HCT116 (cell line): ENCODE data around the gene CCBE1. TPM values are rescaled to one million over a fixed set of nuclear protein-coding genes. Genes with fewer than 3 reads are reported as not detected.

Source experiments
- ATAC-seq: fragments of 200-7000 bp; cut with Tn5 transposase; 2 replicates; pipeline ENCODE4 v1.9.1; 2020; ENCODE audit warnings: mild to moderate bottlenecking, moderate library complexity
- BruUV-seq: library from RNA; stranded (reverse); fragments of 400-500 nt; replicated peaks from 2 replicates; lab custom pipeline; 2021; lab: Mats Ljungman, UMichigan
- CTCF ChIA-PET: fragments of 300-600 bp; sonication (Branson Sonifier 250); formaldehyde crosslinking; loops from one replicate; lab custom pipeline; 2021; ENCODE audit warnings: antibody characterized with exemption; lab: Charles Lee
- POLR2A ChIA-PET: fragments of 300-600, 350-600 bp; sonication (Branson Sonifier 250); formaldehyde crosslinking; loops from one replicate; lab custom pipeline; 2021; ENCODE audit warnings: antibody characterized with exemption; lab: Charles Lee
- RAD21 ChIA-PET, 2 experiments: fragments of 300-600 bp; sonication (Branson Sonifier 250); formaldehyde crosslinking; loops; one replicate each; lab custom pipeline; 2023; ENCODE audit warnings: low total read pairs in 2 of 2; ENCODE audit not compliant: uncharacterized antibody in 2 of 2, unreplicated experiment in 2 of 2, low non-redundant PET in 1 of 2; lab: Charles Lee
- DNase-seq: peaks from one replicate; pipeline ENCODE4 v3.0.0-alpha.2; 2010; ENCODE audit warnings: low read depth, low spot score
- H2AFZ ChIP-seq: fragments of 200-600 bp; shearing (Covaris generic), sonication (generic); 2 replicates; pipeline ENCODE4 v1.6.1; 2017; ENCODE audit warnings: low read depth, mixed run types, mixed read lengths, antibody characterized with exemption, low read length; ENCODE audit not compliant: poor library complexity, severe bottlenecking
- H3K27ac ChIP-seq: 2 replicates; pipeline ENCODE4 v1.5.1; 2012; ENCODE audit warnings: low read depth, low read length
- H3K27me3 ChIP-seq: fragments of 200-600 bp; sonication (generic); 2 replicates; pipeline ENCODE4 v1.6.1; 2016; ENCODE audit warnings: mixed run types, low read length, mixed read lengths; ENCODE audit not compliant: insufficient read depth
- H3K36me3 ChIP-seq, 2 experiments: fragments of 200-500 bp in 1 of 2; fragments of 200-600 bp in 1 of 2; sonication (Bioruptor generic) in 1 of 2; sonication (generic) in 1 of 2; 2 replicates each; pipeline versions ENCODE4 v1.5.1 to v1.6.1; 2014 to 2016; ENCODE audit warnings: low read length in 2 of 2, inconsistent platforms in 1 of 2, mixed read lengths in 1 of 2, mixed run types in 1 of 2; ENCODE audit not compliant: insufficient read depth in 2 of 2, control insufficient read depth in 1 of 2
- H3K4me1 ChIP-seq, 2 experiments: fragments of 200-600 bp in 1 of 2; sonication (generic) in 1 of 2; 2 replicates each; pipeline versions ENCODE4 v1.5.1 to v1.6.1; 2012 to 2017; ENCODE audit warnings: low read length in 2 of 2, inconsistent platforms in 1 of 2, mild to moderate bottlenecking in 1 of 2, mixed read lengths in 1 of 2, mixed run types in 1 of 2, moderate library complexity in 1 of 2; ENCODE audit not compliant: insufficient read depth in 2 of 2, control insufficient read depth in 1 of 2
- H3K4me2 ChIP-seq: fragments of 200-600 bp; sonication (generic); 2 replicates; pipeline ENCODE4 v1.6.1; 2017; ENCODE audit warnings: mixed run types, low read length, mixed read lengths
- H3K4me3 ChIP-seq, 2 experiments: fragments of 200-600 bp in 1 of 2; sonication (generic) in 1 of 2; replicated peaks in 1 of 2; 2 replicates each; pipeline ENCODE4 v1.5.1; 2011 to 2016; ENCODE audit warnings: low read length in 2 of 2, control low read depth in 1 of 2, low read depth in 1 of 2, mild to moderate bottlenecking in 1 of 2, mixed read lengths in 1 of 2, mixed run types in 1 of 2
- H3K79me2 ChIP-seq: fragments of 200-600 bp; sonication (generic); 2 replicates; pipeline ENCODE4 v1.6.1; 2017; ENCODE audit warnings: mild to moderate bottlenecking, mixed run types, low read length, moderate library complexity, mixed read lengths; ENCODE audit not compliant: insufficient read depth
- H3K9ac ChIP-seq: fragments of 200-600 bp; sonication (generic); 2 replicates; pipeline ENCODE4 v1.6.1; 2016; ENCODE audit warnings: low read length, mixed read lengths
- H3K9me2 ChIP-seq: fragments of 200-600 bp; sonication (generic), shearing (Covaris generic); 2 replicates; pipeline ENCODE4 v1.6.1; 2017; ENCODE audit warnings: mixed run types, mild to moderate bottlenecking, moderate library complexity; ENCODE audit not compliant: insufficient read depth
- H3K9me3 ChIP-seq, 2 experiments: fragments of 200-500 bp in 1 of 2; fragments of 200-600 bp in 1 of 2; sonication (Bioruptor generic) in 1 of 2; sonication (generic) in 1 of 2; 2 replicates each; pipeline ENCODE4 v1.6.1; 2014 to 2017; ENCODE audit warnings: low read length in 2 of 2, mixed read lengths in 2 of 2, inconsistent platforms in 1 of 2, low read depth in 1 of 2, mild to moderate bottlenecking in 1 of 2, mixed run types in 1 of 2, moderate library complexity in 1 of 2; ENCODE audit not compliant: control insufficient read depth in 1 of 2, insufficient read depth in 1 of 2
- H4K20me1 ChIP-seq: fragments of 200-600 bp; sonication (generic), shearing (Covaris generic); 2 replicates; pipeline ENCODE4 v1.6.1; 2017; ENCODE audit warnings: mixed run types, mild to moderate bottlenecking, moderate library complexity; ENCODE audit not compliant: insufficient read depth
- CBX3 ChIP-seq: IDR thresholded peaks from 2 replicates; pipeline ENCODE4 v1.6.1; 2012; ENCODE audit warnings: low read depth
- CTCF ChIP-seq, 3 experiments: fragments of 200-600 bp in 1 of 3; sonication (generic) in 1 of 3; IDR thresholded peaks in 2 of 3; conservative IDR thresholded peaks in 1 of 3; 2 replicates each; pipeline ENCODE4 v1.5.1; 2012 to 2017; ENCODE audit warnings: low read depth in 2 of 3, low read length in 2 of 3, antibody characterized with exemption in 1 of 3, borderline replicate concordance in 1 of 3, control low read depth in 1 of 3, mild to moderate bottlenecking in 1 of 3, mixed read lengths in 1 of 3, mixed run types in 1 of 3, moderate library complexity in 1 of 3; ENCODE audit not compliant: insufficient read depth in 1 of 3
- EGR1 ChIP-seq: IDR thresholded peaks from 2 replicates; pipeline ENCODE4 v1.6.1; 2012; ENCODE audit warnings: low read depth
- ELF1 ChIP-seq: IDR thresholded peaks from 2 replicates; pipeline ENCODE4 v1.6.1; 2012; ENCODE audit warnings: low read depth, borderline replicate concordance
- EZH2 ChIP-seq: fragments of 200-600 bp; sonication (generic); IDR thresholded peaks from 2 replicates; pipeline ENCODE4 v1.6.1; 2017; ENCODE audit warnings: antibody characterized with exemption, mixed run types
- EZH2phosphoT487 ChIP-seq: fragments of 200-600 bp; IDR thresholded peaks from 2 replicates; pipeline ENCODE4 v1.6.1; 2018; ENCODE audit warnings: antibody characterized with exemption, borderline replicate concordance
- FOSL1 ChIP-seq: IDR thresholded peaks from 2 replicates; pipeline ENCODE4 v1.6.1; 2012; ENCODE audit warnings: low read depth
- JUND ChIP-seq: IDR thresholded peaks from 2 replicates; pipeline ENCODE4 v1.6.1; 2012
- MAX ChIP-seq: IDR thresholded peaks from 2 replicates; pipeline ENCODE4 v1.6.1; 2012
- POLR2A ChIP-seq: IDR thresholded peaks from 2 replicates; pipeline ENCODE4 v1.7.0; 2011; ENCODE audit warnings: borderline replicate concordance; ENCODE audit not compliant: insufficient read depth, insufficient read length; ENCODE audit errors: extremely low read depth
- POLR2AphosphoS5 ChIP-seq: IDR thresholded peaks from 2 replicates; pipeline ENCODE4 v1.6.1; 2011; ENCODE audit warnings: mild to moderate bottlenecking, low read depth, low read length, moderate library complexity
- RAD21 ChIP-seq: IDR thresholded peaks from 2 replicates; pipeline ENCODE4 v1.6.1; 2012; ENCODE audit warnings: low read depth, mild to moderate bottlenecking
- SP1 ChIP-seq: IDR thresholded peaks from 2 replicates; pipeline ENCODE4 v1.6.1; 2012; ENCODE audit warnings: low read depth
- SRF ChIP-seq: IDR thresholded peaks from 2 replicates; pipeline ENCODE4 v1.6.1; 2012; ENCODE audit warnings: low read depth
- YY1 ChIP-seq: IDR thresholded peaks from 2 replicates; pipeline ENCODE4 v1.6.1; 2011; ENCODE audit warnings: low read length, low read depth, moderate library complexity, mild to moderate bottlenecking; ENCODE audit not compliant: insufficient replicate concordance; ENCODE audit errors: extremely low read depth
- ZFX ChIP-seq: fragments of 450-650 bp; IDR thresholded peaks from 2 replicates; pipeline ENCODE4 v1.6.1; 2017
- ZNF274 ChIP-seq: fragments of 200-500 bp; sonication (Bioruptor generic); IDR thresholded peaks from 2 replicates; pipeline ENCODE4 v1.6.1; 2014; ENCODE audit warnings: mild to moderate bottlenecking, low read depth, low read length, inconsistent platforms
- intact Hi-C: fragments of 100-400 bp; cut with micrococcal nuclease; formaldehyde crosslinking; loops from 2 replicates; pipeline ENCODE4 v1.10.0; 2022
- total RNA-seq: library from RNA; stranded (reverse); gene quantifications from one replicate; pipeline ENCODE4 v1.2.1, GENCODE V29; 2021; ENCODE audit not compliant: unreplicated experiment
- TF ChIP-seq, protein P1 (sequence below): IDR thresholded peaks from 2 replicates; pipeline ENCODE4 v1.6.1; 2012

CCBE1 gene
- total RNA-seq, 1 experiment from 2014 or later: 0.84 TPM

- no peaks in the 10 kb centered on the region for H4K20me1 ChIP-seq
- ChIA-PET RAD21 (no interaction called here), POLR2A (no interaction called here), CTCF (no interaction called here)
- H3K9me3 ChIP-seq: no peaks in the 10 kb centered on the region
- no peak overlapping the region for H3K4me3 ChIP-seq
- peaks cover 4% of the 10 kb centered on the region; the same call in 1 of the 2 replicates for H3K27me3 ChIP-seq
- H3K4me2 ChIP-seq: no peak overlapping the region
- peaks cover 0 to 12% of the 10 kb centered on the region in 2 experiments; a peak in 1 of 4 replicates for H3K4me1 ChIP-seq
- intact Hi-C loops: no loop called here
- DNase-seq (no peak), ATAC-seq (no peak)
- no peak overlapping the region for H3K27ac ChIP-seq
- no peaks in the 10 kb centered on the region for H3K36me3 ChIP-seq
- H3K79me2 ChIP-seq: no peaks in the 10 kb centered on the region
- H3K9ac ChIP-seq: no peak overlapping the region
- TF ChIP-seq YY1 (no peak), CTCF (IDR thresholded peaks at IDR 0.05 in 2 of 3, conservative IDR thresholded peaks at IDR 0.05 in 1 of 3; ENCODE audit: borderline replicate concordance in 1 of 3, insufficient read depth in 1 of 3, low read depth in 2 of 3, low read length in 2 of 3) (no peak), ZFX (no peak), FOSL1 (no peak)
- H3K9me2 ChIP-seq: no peaks in the 10 kb centered on the region
- no TSS peak for BruUV-seq
- H2AFZ ChIP-seq: no peak overlapping the region
Measured at GRCh38 chr18:59721931-59722330, 24.7 kb upstream of the CCBE1 start.

DNA sequence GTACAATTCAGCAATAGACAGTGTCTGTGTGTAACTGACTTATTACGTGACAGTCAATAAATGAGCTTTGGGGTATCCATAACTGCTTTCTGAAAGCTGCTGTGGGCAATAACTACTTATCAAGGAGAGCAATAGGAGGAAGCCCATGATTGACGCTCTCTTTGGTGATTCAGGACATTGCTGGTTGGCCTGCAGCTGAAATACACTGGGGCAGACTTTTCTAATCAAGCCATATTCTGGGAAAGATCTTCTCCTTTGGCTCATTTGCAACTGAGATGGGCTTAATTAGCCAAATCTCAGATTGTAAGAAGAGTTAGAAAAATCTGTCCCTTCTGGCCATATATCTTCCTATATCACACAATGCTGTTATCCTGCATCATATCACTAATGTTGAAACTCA is 24.0 kb upstream of the CCBE1 start:
- RAD21 ChIA-PET: no interaction called here
- intact Hi-C loops: no loop called here
- POLR2A ChIA-PET: no interaction called here
- no peak overlapping the region for H3K4me2 ChIP-seq
- H3K27me3 ChIP-seq: peaks cover 4% of the 10 kb centered on the region; the same call in 1 of the 2 replicates
- no TSS peak for BruUV-seq
- H3K9me2 ChIP-seq: no peaks in the 10 kb centered on the region
- H3K4me1 ChIP-seq: peaks cover 0 to 12% of the 10 kb centered on the region in 2 experiments; a peak in 1 of 4 replicates
- H3K4me3 ChIP-seq: no peak overlapping the region
- no peak overlapping the region for H3K27ac ChIP-seq
- no peaks in the 10 kb centered on the region for H3K9me3 ChIP-seq
- no peaks in the 10 kb centered on the region for H3K36me3 ChIP-seq
- no peak for DNase-seq
- no peak overlapping the region for H3K9ac ChIP-seq
- H4K20me1 ChIP-seq: no peaks in the 10 kb centered on the region
- no peak for ATAC-seq
- no peaks in the 10 kb centered on the region for H3K79me2 ChIP-seq
- CTCF ChIA-PET: interaction anchor here (1.4 kb wide), 1 partner anchor 23 kb away, joined by 3 read pairs; no protein-coding TSS in a partner anchor
- H2AFZ ChIP-seq: no peak overlapping the region
- TF ChIP-seq JUND (no peak), POLR2A (no peak), ELF1 (no peak), MAX (no peak), EZH2 (no peak), FOSL1 (no peak), CTCF (IDR thresholded peaks at IDR 0.05 in 2 of 3, conservative IDR thresholded peaks at IDR 0.05 in 1 of 3; ENCODE audit: borderline replicate concordance in 1 of 3, insufficient read depth in 1 of 3, low read depth in 2 of 3, low read length in 2 of 3) (no peak), SP1 (no peak), RAD21 (no peak), ZNF274 (no peak), YY1 (no peak), POLR2AphosphoS5 (no peak), CBX3 (no peak), SRF (no peak), EGR1 (no peak), EZH2phosphoT487 (no peak)
- TF ChIP-seq, protein P1, sequence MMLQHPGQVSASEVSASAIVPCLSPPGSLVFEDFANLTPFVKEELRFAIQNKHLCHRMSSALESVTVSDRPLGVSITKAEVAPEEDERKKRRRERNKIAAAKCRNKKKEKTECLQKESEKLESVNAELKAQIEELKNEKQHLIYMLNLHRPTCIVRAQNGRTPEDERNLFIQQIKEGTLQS: no peak
